Fibroblast of peridontal ligament (primary cell): ENCODE data around the gene TBL1XR1.
"Not testable (repeated sequence)": the region's sequence is repeated elsewhere in the genome, so short reads cannot be mapped to it uniquely, and the experiment has no call there.

Source experiments
- DNase-seq: peaks from one replicate; pipeline ENCODE4 v3.0.0-alpha.2; 2010; ENCODE audit errors: extremely low read depth

TBL1XR1 gene

GRCh38 chr3:177141899-177142646 is 55.2 kb downstream of the TBL1XR1 start:
- no peak for DNase-seq

GRCh38 chr3:177141471-177141870 is 55.8 kb downstream of the TBL1XR1 start:
- DNase-seq, result no peak

GRCh38 chr3:177139220-177139619 is 58.1 kb downstream of the TBL1XR1 start:
- DNase-seq, result not testable (repeated sequence)

- DNase-seq, result no peak
Measured at GRCh38 chr3:177137774-177138705, 59.2 kb downstream of the TBL1XR1 start.

- DNase-seq, result no peak
Measured at GRCh38 chr3:177136741-177137140, 60.5 kb downstream of the TBL1XR1 start.

GRCh38 chr3:177135841-177136492 is 61.3 kb downstream of the TBL1XR1 start:
- no peak for DNase-seq

- no peak for DNase-seq
Measured at GRCh38 chr3:177134816-177135210, 62.5 kb downstream of the TBL1XR1 start.

- no peak for DNase-seq
Measured at GRCh38 chr3:177133860-177134815, 63.1 kb downstream of the TBL1XR1 start.

GRCh38 chr3:177131927-177132636 is 65.2 kb downstream of the TBL1XR1 start:
- DNase-seq, result peak; percentile 23

- DNase-seq, result no peak
Measured at GRCh38 chr3:177127008-177127407, 70.3 kb downstream of the TBL1XR1 start.

GRCh38 chr3:177126015-177126773 is 71.1 kb downstream of the TBL1XR1 start:
- peak; percentile 43 for DNase-seq

GRCh38 chr3:177124882-177125281 is 72.4 kb downstream of the TBL1XR1 start:
- no peak for DNase-seq

- no peak for DNase-seq
Measured at GRCh38 chr3:177123822-177124221, 73.5 kb downstream of the TBL1XR1 start.

- no peak for DNase-seq
Measured at GRCh38 chr3:177122183-177122856, 75.0 kb downstream of the TBL1XR1 start.

GRCh38 chr3:177119829-177120228 is 77.5 kb downstream of the TBL1XR1 start:
- no peak for DNase-seq

GRCh38 chr3:177114253-177114652 is 83.0 kb downstream of the TBL1XR1 start:
- DNase-seq, result no peak

- DNase-seq, result no peak
Measured at GRCh38 chr3:177111541-177111949, 85.7 kb downstream of the TBL1XR1 start.

GRCh38 chr3:177110895-177111294 is 86.4 kb downstream of the TBL1XR1 start:
- no peak for DNase-seq

- no peak for DNase-seq
Measured at GRCh38 chr3:177110386-177110785, 86.9 kb downstream of the TBL1XR1 start.
